Right cardiac atrium (tissue), 5 donors: ENCODE measurements around the gene MAEA. TPM values are rescaled to one million over a fixed set of nuclear protein-coding genes. Genes with fewer than 3 reads are reported as not detected.
A peak's percentile ranks its signal among the peaks of the same experiment; 100 is the strongest.

Experiments
- ATAC-seq, 2 donors: fragments of 200-7000 bp; cut with Tn5 transposase; one replicate each; pipeline versions ENCODE4 v1.8.0 to v1.9.1; 2020; ENCODE audit warnings: moderate library complexity in 2 of 2, mild to moderate bottlenecking in 1 of 2
- DNase-seq, 3 donors: peaks; one replicate each; pipeline ENCODE4 v3.0.0-alpha.2; 2020
- H3K27ac ChIP-seq: one replicate; pipeline ENCODE4 v1.5.1; 2013; ENCODE audit warnings: mild to moderate bottlenecking, low read length, control low read depth, moderate library complexity
- H3K27me3 ChIP-seq: one replicate; pipeline ENCODE4 v1.6.1; 2013; ENCODE audit not compliant: control insufficient read depth, insufficient read depth
- H3K4me1 ChIP-seq: one replicate; pipeline ENCODE4 v1.6.1; 2013; ENCODE audit warnings: low read length; ENCODE audit not compliant: control insufficient read depth, insufficient read depth
- H3K4me3 ChIP-seq: one replicate; pipeline ENCODE4 v1.5.1; 2013; ENCODE audit warnings: low read length, control low read depth
- H3K9me3 ChIP-seq: one replicate; pipeline ENCODE4 v1.6.1; 2013; ENCODE audit warnings: low read length; ENCODE audit not compliant: control insufficient read depth
- WGBS: extraction: QIAGEN DNeasy Blood & Tissue Kit; methylation state at CpG from one replicate; pipeline ENCODE4 v1.1.7; 2013; 5-methylcytosine and 5-hydroxymethylcytosine counted together
- intact Hi-C, 4 donors: fragments of 100-400 bp; cut with DNase I; formaldehyde crosslinking; loops; one replicate each; pipeline versions ENCODE4 v1.11.0 to v1.14.0; 2022 to 2023
- long read RNA-seq, 4 donors: library from polyadenylated mRNA; unstranded; transcript quantifications; one replicate each; pipeline ENCODE4 v2.0.0, GENCODE V29; 2020 to 2021
- polyA plus RNA-seq: library from polyadenylated mRNA; stranded (reverse); fragments of 200-250 nt; gene quantifications from one replicate; pipeline ENCODE4 v1.2.3, GENCODE V29; 2013
- total RNA-seq, 4 donors: library from RNA; stranded (reverse); fragmentation: NEBNext Ultra II Directional; extraction: Animal tissue kit (Norgen Biotek cat#: 25700); gene quantifications; one replicate each; pipeline ENCODE4 v1.2.1, GENCODE V29; 2021
- donor health status: healthy with polysubstance abuse.
- donor health status: DM: no; HTN: yes; CAD: no.
- donor health status: DM: no; HTN: no; CAD: no.
- donor health status: DM: no; HTN: yes; CAD: no; lungs with severe emphysema.
- donor health status: DM: yes; HTN: yes; CAD: no.

Gene MAEA
- total RNA-seq (10 to 100 TPM; 51.6 to 61.8 (median 59.2) TPM), polyA plus RNA-seq (53.4 TPM)
- long read RNA-seq, donor 1, transcript MAEA-202 (9 exons, 2,222 nt), result major isoform, 274 of 325 reads
- long read RNA-seq, donor 1, partial matches to known transcripts, result 13 of 325 reads
- long read RNA-seq, donor 1, other reads (novel, unspliced or antisense), result 35 of 325 reads
- long read RNA-seq, donor 2, transcript MAEA-202 (9 exons, 2,222 nt), result major isoform, 69 of 98 reads
- long read RNA-seq, donor 2, partial matches to known transcripts, result 3 of 98 reads
- long read RNA-seq, donor 2, other reads (novel, unspliced or antisense), result 23 of 98 reads
- long read RNA-seq, donor 3, transcript MAEA-204 (4 exons, 2,069 nt), result minor isoform, 7 of 719 reads
- long read RNA-seq, donor 3, transcript MAEA-201 (8 exons, 2,058 nt), result minor isoform, 7 of 719 reads
- long read RNA-seq, donor 3, transcript MAEA-202 (9 exons, 2,222 nt), result major isoform, 590 of 719 reads
- long read RNA-seq, donor 3, transcript MAEA-212 (7 exons, 1,001 nt), result minor isoform, 7 of 719 reads
- long read RNA-seq, donor 3, partial matches to known transcripts, result 29 of 719 reads
- long read RNA-seq, donor 3, other reads (novel, unspliced or antisense), result 74 of 719 reads
- long read RNA-seq, donor 4, transcript MAEA-202 (9 exons, 2,222 nt), result major isoform, 65 of 94 reads
- long read RNA-seq, donor 4, partial matches to known transcripts, result 18 of 94 reads
- long read RNA-seq, donor 4, other reads (novel, unspliced or antisense), result 10 of 94 reads

DNA sequence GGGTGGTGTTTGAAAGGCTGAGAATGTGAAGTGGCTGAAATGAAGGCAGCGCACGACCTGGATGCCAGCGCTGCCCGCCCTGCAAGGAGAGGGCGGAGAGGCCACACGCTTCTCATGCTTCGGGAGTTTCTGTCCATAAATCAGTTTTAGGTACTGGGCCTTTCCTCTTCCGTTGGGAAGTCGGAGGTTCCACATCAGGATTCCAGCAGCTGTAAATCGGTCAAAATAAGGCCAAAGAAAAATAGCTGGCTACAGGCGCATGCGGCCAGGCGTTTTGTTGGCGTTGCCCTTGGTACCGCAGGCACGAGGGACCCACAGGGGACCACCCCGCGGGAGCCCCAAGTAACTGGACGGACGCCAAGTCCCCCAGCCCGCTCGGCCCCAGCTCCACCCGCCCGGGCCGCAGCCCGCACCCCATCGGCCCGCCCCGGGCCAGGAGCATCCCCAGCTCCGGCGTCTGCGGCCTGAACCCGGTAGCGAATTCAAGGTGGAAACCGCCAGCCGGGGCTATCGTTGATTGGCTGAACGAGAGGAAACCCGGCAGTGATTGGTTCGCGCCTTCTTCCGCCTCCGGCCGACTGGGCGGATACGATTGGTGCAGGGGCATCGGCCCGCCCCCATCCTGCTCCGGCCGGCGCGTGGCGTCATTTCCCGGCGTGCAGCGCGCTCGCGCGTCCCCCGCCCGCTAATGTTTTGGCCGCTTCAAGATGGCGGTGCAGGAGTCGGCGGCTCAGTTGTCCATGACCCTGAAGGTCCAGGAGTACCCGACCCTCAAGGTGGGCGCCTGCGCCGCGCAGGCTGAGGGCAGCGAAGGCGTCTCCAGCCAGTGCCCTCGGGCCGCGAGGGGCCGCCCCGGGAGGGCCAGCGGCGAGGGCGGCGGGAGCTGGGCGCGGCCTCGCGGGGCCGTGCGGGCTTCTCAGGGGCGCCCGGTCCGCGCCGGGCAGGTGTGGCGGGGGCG lies at the start of gene MAEA:
MAEA (plus strand) TSS at position 685 of the 958 bp plus-strand sequence; CDS start at position 708, 23 bp downstream.
- WGBS, result under 1% methylated on average over 95 of the region's 95 CpGs
- intact Hi-C loops, result loop anchor here in 2 of 4 donors (10.0 kb wide), 1 partner anchor 55 kb away; the partner anchor contains the start of gene UVSSA (in 2 of the 2)

DNA sequence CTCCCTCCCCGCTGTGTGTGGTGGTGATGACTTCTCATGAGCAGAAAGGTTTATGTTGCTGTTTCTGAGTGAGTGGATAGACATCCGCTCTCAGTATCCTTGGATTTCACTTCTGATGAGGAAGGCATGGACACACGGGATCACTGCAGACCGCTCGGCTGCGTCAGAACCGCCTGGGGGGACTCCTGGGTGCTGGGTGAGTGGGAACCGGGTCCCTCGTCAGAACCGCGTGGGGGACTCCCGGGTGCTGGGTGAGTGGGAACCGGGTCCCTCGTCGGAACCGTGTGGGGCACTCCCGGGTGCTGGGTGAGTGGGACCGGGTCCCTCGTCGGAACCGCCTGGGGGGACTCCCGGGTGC lies 49.8 kb upstream of the MAEA start:
- ATAC-seq (no peak), DNase-seq (peak in 1 of 3 donors; percentile 40)
- Histone ChIP-seq H3K27me3 (no peaks in the 10 kb centered on the region), H3K9me3 (no peaks in the 10 kb centered on the region), H3K4me3 (no peak overlapping the region), H3K27ac (no peak overlapping the region), H3K4me1 (peaks cover 13% of the 10 kb centered on the region)
- 88% methylated on average over 22 of the region's 22 CpGs for WGBS
- intact Hi-C loops, result loop anchor here in 2 of 4 donors (5.0 to 10.0 kb wide), 3 partner anchors 65 to 102 kb away; partner anchors contain the start of gene SPON2 (in 1 of the 2)

More for the DNA sequence above, at the start of gene MAEA:
- DNase-seq, result peak; percentile 98 to 99 (median 99)
- H3K4me3 ChIP-seq, result peak within 1 kb of the TSS; percentile 84
- no peaks in the 10 kb centered on the region for H3K9me3 ChIP-seq
- ATAC-seq, result peak; percentile 98 to 99
- H3K27me3 ChIP-seq, result no peaks in the 10 kb centered on the region
- peaks cover 12% of the 10 kb centered on the region for H3K4me1 ChIP-seq
- peak within 1 kb of the TSS; percentile 89 for H3K27ac ChIP-seq

DNA sequence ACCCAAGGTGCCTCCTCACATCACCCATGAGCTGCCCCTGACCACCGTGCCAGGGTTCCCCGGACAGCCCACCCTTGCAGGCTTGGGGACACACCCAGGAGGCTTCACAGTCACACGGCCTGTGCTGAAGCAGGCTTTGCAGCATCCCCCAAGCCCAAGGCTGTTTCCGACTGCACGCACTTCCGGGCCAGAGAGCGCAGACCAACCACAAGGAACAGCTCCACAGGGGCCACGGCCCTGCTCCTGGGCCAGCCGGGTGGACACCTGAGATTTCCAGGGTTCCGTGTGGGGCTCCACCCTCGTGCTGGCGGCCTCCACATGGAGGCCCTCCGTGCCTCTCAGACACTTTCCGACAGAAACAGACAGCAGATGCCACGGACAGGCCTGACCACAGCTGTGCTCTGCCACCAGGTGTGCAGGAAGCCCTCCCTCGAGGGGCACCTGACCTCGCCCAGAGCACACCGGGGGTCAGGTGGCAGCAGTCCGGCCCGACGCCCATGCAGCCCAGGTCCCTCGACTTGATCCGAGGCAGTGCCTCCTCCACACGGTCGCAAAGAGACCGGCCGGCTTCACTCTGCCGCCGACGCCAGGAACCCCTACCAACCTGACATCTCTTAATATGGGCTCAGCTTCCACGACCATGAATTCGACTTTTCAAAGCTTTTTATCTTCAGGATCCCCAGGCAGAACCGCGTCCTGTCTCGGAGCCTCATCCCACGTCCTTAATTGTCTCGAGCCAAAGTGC lies 48.8 kb upstream of the MAEA start:
- H3K9me3 ChIP-seq, result no peaks in the 10 kb centered on the region

DNA sequence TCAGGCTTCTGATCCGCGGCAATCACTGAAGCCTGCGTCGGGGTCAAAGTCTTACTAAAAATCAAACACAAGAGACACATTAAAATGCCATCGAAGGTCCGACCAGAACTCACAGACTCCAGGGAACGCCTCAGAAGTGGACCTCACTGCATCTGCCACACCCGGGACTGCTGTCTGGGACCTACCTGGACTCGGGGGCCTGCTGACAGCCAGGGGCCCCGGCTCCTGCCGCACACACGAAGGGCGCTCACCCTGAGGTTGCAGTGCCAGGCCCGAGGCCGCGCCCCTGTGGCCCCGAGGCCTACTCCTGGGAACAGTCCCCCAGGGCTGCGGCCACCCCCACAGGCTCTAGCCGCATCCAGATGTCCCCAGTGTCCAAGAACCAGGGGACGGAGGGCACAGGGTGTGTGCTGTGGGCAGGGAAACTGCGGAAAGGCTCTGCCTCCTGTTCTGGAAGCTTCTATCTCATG lies 48.2 kb upstream of the MAEA start:
- H3K27me3 ChIP-seq, result no peaks in the 10 kb centered on the region
- DNase-seq, result no peak
- intact Hi-C loops, result loop anchor here in 2 of 4 donors (5.0 to 10.0 kb wide), 2 partner anchors 77 to 101 kb away; no protein-coding TSS in a partner anchor
- no peak overlapping the region for H3K4me3 ChIP-seq
- no peaks in the 10 kb centered on the region for H3K9me3 ChIP-seq
- ATAC-seq, result peak in 1 of 2 donors; percentile 1
- WGBS, result 83% methylated on average over 21 of the region's 21 CpGs
- no peak overlapping the region for H3K27ac ChIP-seq
- H3K4me1 ChIP-seq, result peaks cover 23% of the 10 kb centered on the region

More for the DNA sequence above, 48.8 kb upstream of the MAEA start:
- H3K4me3 ChIP-seq, result no peak overlapping the region
- no peak overlapping the region for H3K27ac ChIP-seq
- DNase-seq, result peak in 2 of 3 donors; percentile 40 to 54
- no peak for ATAC-seq
- H3K4me1 ChIP-seq, result peaks cover 17% of the 10 kb centered on the region
- intact Hi-C loops, result loop anchor here in 2 of 4 donors (5.0 to 10.0 kb wide), 2 partner anchors 76 to 101 kb away; no protein-coding TSS in a partner anchor
- no peaks in the 10 kb centered on the region for H3K27me3 ChIP-seq
- 85% methylated on average over 37 of the region's 37 CpGs for WGBS

DNA sequence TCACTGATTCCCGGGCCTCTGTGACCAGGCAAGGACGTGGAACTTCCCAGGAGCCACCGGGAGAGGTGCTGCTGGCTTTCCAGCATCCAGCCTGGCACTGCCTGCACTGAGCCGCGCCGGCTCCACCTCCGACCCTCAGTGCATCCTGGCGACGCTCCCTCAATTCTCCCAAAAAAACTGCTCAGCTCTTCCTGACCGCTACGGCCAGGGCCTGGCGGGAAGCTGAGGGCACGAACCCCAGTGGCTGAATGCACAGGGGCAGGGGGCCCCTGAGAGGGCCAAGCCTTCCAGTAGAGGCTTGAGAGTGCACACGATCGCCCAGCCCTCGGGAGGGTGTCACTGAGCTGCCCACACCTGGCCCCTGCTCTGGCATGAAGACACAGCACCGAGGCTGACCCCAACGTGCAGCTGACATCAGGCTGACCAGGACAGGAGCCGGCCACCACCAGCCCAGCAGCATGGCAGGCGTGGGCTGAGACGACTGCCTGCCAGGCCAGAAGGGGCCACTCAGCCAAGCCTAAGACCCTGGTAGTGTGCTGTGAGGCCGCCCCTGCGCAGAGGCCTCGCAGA lies 47.7 kb upstream of the MAEA start:
- Histone ChIP-seq H3K27me3 (no peaks in the 10 kb centered on the region), H3K4me1 (peaks cover 26% of the 10 kb centered on the region), H3K4me3 (no peak overlapping the region), H3K27ac (no peak overlapping the region), H3K9me3 (no peaks in the 10 kb centered on the region)
- intact Hi-C loops, result loop anchor here in 2 of 4 donors (5.0 to 10.0 kb wide), 2 partner anchors 77 to 100 kb away; no protein-coding TSS in a partner anchor
- 65% methylated on average over 24 of the region's 24 CpGs for WGBS
- peak in 2 of 3 donors; percentile 50 to 55 for DNase-seq
- peak in 1 of 2 donors; percentile 3 for ATAC-seq

DNA sequence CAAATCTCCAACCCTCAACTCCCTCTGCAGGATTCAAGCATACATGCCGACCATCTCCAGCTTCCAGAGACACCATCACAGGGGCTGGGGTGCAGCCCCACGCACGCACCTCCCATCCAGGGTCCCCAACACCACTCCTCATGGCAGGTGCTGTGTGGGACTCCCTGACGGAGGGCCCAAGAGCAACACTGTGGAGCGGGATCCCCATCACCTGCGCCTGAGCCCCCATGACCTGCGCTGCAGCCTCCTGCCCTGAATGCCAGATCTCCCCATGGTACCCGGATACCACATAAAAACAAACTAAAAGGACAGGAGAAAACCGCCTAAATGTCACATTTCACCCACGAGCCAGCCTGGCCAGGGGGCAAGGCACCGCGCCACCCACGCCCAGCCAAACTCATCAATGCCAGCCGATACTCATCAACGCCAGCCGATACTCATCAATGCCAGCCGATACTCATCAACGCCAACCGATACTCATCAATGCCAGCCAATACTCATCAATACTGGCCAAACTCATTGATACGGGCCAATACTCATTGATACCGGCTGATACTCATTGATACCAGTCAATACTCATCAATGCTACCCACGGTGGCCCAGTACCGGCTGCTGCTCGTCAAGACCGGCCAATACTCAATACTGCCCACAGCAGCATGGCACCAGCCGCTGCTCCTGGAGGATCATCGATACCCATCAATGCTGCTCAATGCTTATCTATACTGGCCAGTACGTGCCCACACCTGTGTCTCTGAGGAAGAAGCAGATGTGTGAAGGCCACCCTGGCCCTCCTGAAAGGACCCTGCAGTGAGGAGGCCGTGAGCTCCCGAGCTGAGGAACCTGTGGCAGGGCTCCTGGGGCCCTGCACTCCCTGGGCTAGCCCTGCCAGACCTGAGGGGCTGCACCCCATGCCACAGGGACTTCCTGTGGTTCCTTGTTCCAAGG lies 46.9 kb upstream of the MAEA start:
- H3K9me3 ChIP-seq, result no peaks in the 10 kb centered on the region
- peak in 2 of 3 donors; percentile 47 to 49 for DNase-seq
- H3K27me3 ChIP-seq, result no peaks in the 10 kb centered on the region
- WGBS, result 94% methylated on average over 30 of the region's 30 CpGs
- H3K4me3 ChIP-seq, result no peak overlapping the region
- H3K27ac ChIP-seq, result no peak overlapping the region
- peaks cover 28% of the 10 kb centered on the region for H3K4me1 ChIP-seq
- no peak for ATAC-seq
- intact Hi-C loops, result loop anchor here in 2 of 4 donors (5.0 to 10.0 kb wide), 2 partner anchors 78 to 100 kb away; no protein-coding TSS in a partner anchor

DNA sequence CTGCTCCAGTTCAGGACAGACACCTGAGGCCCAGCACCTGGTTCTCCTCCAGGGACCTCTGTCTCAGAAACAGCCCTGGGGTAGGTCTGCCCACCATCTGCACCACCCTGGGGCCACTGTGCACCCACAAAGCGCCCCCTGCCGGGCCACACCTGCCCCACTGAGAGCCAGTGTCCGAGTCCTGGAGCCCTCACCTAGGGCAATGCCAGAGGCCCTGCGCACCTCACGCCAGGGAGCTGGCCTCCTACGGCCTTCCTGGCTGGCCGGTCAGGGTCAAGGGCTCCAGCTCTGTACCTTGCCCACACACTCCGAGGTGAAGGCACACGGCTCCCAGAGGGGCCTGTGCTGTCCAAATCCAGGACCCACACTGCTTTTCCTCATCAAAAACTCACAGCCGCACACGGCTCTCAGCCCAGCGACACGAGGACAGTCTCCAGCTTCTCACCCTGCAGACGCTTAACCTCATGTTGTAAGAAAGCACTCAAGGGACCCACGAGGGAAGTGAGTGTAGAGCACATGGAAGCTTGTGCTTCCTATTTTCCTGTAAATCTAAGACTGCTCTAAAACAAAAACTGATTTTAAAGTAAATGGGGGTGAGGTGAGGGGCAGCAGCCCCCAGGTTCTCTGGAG lies 46.1 kb upstream of the MAEA start:
- intact Hi-C loops, result loop anchor here in 2 of 4 donors (5.0 to 10.0 kb wide), 2 partner anchors 79 to 99 kb away; no protein-coding TSS in a partner anchor
- Histone ChIP-seq H3K27me3 (no peaks in the 10 kb centered on the region), H3K4me3 (no peak overlapping the region), H3K4me1 (peaks cover 28% of the 10 kb centered on the region), H3K9me3 (no peaks in the 10 kb centered on the region), H3K27ac (no peak overlapping the region)
- no peak for ATAC-seq
- 59% methylated on average over 15 of the region's 15 CpGs for WGBS
- peak in 2 of 3 donors; percentile 37 to 49 for DNase-seq
